Kidney tubule cell (primary cell): ENCODE data around the gene CRYBG1.
A peak's percentile ranks its signal among the peaks of the same experiment; 100 is the strongest.

Source experiments
- DNase-seq: peaks from one replicate; pipeline ENCODE4 v3.0.0-alpha.2; 2018; ENCODE audit warnings: low spot score

The CRYBG1 gene, protein sequence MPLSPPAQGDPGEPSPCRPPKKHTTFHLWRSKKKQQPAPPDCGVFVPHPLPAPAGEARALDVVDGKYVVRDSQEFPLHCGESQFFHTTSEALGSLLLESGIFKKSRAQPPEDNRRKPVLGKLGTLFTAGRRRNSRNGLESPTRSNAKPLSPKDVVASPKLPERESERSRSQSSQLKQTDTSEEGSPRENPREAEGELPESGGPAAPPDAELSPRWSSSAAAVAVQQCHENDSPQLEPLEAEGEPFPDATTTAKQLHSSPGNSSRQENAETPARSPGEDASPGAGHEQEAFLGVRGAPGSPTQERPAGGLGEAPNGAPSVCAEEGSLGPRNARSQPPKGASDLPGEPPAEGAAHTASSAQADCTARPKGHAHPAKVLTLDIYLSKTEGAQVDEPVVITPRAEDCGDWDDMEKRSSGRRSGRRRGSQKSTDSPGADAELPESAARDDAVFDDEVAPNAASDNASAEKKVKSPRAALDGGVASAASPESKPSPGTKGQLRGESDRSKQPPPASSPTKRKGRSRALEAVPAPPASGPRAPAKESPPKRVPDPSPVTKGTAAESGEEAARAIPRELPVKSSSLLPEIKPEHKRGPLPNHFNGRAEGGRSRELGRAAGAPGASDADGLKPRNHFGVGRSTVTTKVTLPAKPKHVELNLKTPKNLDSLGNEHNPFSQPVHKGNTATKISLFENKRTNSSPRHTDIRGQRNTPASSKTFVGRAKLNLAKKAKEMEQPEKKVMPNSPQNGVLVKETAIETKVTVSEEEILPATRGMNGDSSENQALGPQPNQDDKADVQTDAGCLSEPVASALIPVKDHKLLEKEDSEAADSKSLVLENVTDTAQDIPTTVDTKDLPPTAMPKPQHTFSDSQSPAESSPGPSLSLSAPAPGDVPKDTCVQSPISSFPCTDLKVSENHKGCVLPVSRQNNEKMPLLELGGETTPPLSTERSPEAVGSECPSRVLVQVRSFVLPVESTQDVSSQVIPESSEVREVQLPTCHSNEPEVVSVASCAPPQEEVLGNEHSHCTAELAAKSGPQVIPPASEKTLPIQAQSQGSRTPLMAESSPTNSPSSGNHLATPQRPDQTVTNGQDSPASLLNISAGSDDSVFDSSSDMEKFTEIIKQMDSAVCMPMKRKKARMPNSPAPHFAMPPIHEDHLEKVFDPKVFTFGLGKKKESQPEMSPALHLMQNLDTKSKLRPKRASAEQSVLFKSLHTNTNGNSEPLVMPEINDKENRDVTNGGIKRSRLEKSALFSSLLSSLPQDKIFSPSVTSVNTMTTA (N-terminal part only)

DNA sequence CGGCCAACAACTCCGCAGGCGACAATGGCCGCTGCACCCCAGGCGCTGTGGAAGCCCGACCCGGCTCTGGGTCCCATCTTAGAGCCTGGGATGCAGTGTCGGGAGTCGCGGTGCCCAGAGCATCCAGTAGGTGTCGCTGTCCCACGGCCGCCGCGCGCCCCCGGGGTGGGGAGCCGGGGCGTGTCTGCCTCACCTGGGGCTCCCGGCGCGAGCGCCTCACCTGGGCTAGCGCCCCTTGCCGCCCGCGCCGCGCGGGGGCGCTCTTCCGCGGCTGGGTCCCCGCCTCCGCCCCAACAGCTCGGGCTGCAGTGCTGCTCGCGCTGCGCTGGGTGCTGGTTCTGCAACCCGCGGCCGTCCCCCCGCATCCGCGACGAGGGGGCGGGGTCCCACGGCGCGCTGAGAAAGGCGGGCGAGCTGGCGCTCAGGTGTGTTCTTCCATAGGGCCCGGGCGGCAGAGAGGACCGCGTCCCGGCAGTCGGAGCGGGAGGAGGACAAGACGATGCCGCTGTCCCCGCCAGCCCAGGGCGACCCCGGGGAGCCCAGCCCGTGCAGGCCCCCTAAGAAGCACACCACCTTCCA lies at the start of gene CRYBG1:
CRYBG1 (plus strand) TSS at position 308 of the 579 bp plus-strand sequence; CDS start at position 500, 192 bp downstream.
- DNase-seq, result peak; percentile 83

DNA sequence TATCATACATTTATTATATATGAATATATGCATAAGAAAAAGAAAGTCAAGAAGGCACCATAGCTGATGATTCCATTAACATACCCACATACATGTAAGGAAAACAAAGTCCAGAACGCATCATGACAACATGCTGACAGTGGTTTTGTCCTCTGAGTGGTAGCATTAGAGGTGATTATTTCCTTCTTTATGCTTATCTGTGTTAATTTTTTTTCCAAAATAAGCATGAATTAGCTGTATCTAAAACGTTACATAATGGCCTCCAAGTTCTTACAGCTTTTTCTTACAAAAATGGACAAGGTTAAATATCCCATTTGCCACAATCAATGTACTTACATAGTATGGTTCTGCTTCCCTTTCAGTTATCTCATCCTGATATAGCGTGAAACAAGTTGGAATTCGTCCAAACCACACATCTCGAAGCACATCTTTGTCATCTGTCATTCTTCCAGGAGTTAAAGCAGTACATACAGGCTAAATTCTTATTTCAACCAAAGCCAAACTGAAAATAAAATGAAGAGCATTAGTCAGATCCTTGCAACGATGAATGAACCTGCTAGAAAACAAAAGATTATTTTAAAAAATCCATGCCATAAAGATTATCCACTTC lies 44.6 kb upstream of the CRYBG1 start:
- DNase-seq, result peak; percentile 67

DNA sequence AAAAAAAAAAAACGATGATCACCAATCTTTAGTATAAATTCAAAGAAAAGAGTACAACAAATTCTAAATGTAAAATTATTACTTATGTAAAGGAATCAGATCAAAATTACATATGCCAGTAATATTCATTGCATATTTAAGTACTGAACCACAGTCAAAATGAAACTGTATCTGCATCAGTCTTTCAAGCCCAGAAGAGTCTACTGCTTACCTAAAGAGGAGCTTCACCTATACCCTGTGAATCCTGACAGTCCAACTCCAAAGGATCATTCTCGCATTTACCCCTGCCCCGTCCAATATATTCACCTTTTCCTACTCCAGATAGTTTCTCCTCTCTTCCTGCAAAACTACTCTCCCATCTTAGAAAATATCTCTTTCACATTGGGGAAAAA lies 44.1 kb upstream of the CRYBG1 start:
- no peak for DNase-seq

DNA sequence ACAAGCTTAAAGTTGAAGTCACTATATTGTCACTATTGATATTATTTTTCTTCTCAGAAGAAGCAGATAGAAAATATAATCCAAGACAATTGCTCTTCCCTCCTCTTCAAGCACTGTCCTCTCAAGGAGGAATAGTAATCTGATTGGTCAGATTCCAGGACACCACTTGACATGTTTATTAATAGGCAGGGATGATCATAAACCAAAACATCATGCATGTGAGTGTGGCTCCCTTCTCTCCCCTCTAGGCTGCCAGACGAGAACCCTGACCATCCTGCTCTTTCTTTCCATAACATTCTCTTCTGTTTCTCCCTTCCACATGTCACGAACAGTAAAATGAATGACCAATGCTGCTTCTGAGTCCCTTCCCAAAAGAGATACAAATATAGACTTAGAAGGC lies 42.5 kb upstream of the CRYBG1 start:
- DNase-seq, result no peak

DNA sequence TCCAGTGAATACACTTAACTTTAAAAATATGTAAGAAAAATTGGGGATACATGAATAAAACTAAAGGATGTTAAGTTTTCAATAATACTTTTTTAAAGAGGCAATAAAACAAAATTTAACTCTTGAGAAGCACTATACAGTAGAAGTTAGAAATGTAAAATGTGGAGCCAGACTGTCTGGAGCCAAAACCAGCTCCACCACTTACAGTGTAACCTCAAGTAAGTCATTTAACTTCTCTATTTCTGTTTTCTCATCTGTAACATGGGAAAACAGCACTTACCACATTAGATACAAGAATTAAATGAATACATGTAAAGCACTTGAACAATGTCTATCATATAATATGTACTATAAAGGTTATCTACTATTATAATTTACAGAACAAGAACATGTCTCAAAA lies 41.7 kb upstream of the CRYBG1 start:
- DNase-seq, result no peak

DNA sequence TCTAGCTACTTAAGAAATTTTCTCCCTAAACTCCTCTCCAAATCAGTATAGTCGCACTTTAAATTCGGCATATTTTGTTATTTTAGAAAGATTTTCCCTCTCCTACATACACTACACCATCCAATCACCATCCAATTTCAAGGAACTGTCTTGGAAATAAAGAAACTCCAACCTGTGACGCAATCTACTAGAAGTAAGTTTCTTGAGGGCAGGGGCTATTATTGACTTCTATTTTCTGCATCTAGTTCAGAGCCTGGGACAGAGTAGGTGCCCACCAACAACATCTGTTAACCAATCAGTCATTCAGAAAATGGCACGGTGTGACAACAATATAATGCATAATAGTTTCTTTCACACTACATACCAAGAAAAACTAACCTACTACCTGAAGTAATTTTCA lies 38.6 kb upstream of the CRYBG1 start:
- DNase-seq, result no peak

DNA sequence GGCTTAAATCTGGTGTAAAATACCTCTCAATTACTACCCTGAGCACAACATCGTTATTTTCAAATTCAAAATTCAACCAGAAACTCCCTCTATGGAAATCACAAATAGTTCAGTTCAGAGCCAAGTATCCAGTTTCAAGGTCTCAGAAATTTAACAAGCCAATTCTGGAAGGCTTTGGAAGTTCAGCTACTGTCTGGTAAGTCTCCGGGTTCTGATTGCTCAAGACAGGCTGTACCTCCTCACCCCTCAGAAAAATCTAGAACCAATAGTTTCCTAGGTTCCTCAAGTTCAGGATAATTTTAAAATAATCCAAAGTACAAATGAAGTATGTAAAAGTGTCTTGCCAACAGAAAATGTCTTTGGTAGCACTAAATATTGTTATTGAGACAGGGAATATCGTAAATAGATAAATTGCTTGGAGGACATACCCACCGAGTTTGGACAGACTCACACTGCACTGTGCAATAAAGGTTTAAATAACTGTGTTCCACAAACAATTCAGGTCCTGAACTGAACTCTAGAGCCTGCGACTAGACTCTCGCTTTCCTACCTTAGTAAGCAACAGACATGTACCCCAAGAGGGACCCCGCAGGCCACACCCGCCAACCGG lies 35.7 kb upstream of the CRYBG1 start:
- DNase-seq, result no peak

DNA sequence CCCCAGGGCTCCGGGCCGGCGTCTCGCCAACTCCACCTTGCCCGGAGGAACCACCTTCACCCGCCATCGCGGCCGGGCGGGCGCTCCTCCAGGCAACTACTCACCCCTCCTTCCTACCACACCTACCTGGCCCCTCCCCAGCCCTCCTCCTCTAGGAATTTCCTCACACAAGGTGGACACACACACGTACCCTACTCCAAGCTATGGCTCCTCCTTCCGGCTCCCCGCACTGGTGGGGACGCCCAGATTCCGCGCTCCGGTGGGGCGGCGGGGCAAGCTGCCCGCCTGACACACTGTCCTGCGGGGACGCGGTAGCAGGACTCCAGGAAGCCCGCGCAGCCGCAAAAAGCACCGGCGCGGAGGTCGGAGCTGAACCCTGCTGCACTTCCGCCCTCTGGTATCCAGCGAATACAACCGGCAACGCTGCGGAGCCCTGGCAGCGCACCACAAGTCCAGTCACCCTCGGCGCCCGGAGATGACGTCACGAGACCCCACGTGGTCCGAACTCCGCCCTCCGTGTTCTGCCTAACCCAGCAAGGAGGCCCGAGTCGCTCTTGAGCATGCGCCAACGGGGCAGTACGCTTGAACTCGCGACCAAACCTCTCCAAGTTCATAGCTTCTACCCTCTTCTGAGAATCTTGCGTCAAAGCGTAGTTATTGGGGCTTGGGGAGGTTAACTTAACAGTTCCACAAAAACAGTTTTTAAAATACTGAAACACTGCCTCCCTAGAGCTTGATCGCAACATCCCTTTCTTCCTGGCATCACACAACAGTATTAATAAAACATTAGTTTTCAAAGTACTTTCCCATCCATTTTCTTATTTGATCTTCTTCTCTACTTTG lies 35.0 kb upstream of the CRYBG1 start, which contains the start of gene ATG5:
ATG5 (minus strand) TSS at position 425 of the 843 bp plus-strand sequence. CDS start 9,552 bp downstream, outside the sequence.
- DNase-seq, result peak; percentile 100

DNA sequence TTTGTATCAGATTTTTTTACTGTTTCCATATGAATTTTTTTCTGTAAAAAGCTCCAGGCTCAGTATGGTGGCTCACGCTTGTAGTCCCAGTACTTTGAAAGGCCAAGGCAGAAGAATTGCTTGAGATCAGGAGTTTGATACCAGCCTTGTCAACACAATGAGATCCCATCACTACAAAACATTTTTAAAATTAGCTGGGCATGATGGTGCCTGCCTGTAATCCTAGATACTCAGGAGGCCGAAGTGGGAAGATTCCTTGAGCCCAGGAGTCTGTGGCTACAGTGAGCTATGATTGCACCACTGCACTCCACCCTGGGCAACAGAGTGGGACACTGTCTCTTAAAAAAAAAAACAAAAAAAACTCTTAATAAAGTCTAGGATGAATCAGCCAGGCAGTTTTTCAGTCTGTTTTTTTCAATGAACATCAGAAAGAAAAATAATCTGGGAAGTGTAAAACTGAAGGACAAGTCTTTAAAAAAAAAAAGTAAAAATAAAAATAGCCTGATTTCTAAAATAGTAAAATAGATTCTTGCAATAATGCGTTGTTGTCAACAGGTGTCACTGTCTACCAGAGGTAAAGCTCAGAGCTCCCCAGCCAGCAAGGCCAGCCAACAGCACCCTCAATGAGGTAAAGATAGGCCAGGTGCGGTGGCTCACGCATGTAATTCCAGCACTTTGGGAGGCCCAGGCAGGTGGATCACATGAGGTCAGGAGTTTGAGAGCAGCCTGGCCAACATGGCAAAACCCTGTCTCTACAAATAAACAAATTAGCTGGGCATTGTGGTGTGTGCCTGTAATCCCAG lies 25.7 kb upstream of the CRYBG1 start:
- peak; percentile 70 for DNase-seq

DNA sequence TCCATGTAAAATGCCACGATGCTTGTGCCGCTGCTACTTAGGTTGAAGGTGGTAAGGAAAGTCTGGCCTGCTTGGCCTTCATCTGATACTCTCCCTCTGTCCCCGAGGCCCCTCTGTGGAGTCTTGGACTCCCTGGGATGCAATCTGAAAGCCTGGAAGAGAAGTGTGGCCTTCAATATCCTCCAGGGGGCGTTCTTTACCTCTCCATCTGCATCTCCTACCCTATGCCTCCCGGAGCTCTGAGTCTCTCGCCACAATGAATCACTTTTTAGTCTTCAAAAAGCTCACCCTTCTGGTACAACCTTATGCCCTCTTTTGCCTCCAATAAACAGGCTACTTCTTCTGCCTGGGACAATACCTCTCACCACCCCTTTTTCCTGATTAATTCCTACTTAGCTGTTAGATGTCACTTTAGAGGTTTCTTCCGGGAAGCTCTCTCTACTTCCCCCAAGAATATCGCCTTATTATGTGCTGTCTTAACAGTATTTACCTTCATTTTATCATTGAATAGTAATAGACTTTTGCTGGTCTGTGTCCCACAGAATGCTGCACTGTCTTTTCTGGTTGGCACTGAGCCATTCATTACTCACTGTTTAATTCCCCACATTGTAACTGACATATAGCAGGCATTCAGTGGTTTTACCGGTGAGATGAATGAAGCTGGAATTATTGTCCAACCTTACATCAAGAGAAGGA lies 21.0 kb upstream of the CRYBG1 start:
- DNase-seq, result peak; percentile 89

DNA sequence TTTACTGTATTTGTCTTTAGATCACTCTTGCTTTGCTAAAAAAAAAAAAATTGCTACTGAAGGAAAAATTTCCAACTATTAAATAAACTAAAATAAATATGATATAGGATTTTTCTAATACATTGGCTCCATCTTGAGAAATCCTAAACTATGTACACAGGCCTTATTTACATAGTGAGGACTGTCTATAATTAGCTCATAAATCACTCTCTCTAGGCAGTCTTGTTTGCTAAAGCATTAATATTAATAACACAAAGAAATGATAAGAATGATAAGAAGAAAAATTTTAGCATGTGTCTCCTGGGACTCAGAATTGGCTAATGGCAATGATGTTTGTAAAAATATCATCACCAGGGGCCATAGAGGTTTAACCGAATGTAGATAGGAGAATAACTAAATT lies 13.3 kb upstream of the CRYBG1 start:
- DNase-seq, result no peak

DNA sequence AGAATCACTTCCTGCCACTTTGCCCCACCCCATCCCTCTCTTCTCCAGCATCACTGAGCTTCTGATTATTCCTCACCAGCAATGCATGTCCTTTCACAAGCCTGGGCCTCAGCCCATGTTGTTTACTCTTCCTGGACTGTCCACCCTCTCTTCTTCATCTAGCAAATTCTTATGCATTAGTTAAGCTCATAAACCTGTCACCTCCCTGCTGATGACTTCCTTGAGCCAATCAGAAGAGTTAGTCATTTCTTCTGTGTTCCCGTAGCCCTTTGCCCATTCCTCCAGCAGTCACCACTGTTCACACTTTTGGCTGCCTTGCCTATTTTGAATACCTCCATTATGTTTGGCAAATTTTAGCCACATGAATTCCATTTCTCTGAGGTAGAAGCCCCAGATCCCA lies 4.1 kb upstream of the CRYBG1 start:
- DNase-seq, result no peak

DNA sequence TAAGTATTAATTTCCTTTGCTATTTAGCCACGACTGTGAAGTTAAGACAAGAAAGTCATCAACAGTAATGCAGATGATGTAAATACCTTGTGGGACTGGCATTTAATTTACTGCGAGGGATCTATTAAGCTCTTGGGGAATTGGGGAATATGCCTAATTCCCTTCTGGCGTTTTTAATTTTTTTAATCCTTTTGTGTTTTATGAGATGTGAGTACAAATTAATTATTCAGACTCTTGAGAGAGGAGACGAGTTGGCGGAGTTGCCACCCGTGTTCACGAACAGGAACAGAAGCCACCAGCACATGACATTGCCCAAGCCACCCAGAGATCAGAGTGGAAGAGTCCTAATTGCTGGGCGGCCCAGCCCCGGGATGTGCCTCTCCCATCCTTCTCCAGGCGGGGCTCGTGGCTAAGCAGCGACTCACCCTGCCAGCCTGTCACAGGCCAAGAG lies 533 bp upstream of the CRYBG1 start:
- DNase-seq, result no peak

DNA sequence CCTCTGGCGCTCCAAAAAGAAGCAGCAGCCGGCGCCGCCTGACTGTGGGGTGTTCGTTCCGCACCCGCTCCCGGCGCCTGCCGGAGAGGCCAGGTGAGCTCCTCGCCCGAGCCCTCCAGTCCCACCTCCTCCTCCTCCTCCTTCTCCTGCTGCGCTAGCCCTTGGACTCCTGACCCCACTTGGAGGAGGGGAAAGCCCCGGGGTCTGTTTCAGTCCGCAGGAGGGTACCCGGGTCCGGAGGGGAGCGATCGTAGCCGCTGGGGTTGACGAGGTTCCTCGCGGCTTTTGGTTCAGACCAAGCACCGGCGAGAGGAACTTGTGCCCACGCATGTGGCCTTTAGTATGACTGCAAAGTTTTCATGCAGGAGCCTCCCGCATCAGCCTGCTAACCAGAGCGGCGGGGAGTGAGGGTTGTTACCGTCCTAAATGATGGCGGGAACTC lies 493 bp downstream of the CRYBG1 start:
- DNase-seq, result peak; percentile 30

DNA sequence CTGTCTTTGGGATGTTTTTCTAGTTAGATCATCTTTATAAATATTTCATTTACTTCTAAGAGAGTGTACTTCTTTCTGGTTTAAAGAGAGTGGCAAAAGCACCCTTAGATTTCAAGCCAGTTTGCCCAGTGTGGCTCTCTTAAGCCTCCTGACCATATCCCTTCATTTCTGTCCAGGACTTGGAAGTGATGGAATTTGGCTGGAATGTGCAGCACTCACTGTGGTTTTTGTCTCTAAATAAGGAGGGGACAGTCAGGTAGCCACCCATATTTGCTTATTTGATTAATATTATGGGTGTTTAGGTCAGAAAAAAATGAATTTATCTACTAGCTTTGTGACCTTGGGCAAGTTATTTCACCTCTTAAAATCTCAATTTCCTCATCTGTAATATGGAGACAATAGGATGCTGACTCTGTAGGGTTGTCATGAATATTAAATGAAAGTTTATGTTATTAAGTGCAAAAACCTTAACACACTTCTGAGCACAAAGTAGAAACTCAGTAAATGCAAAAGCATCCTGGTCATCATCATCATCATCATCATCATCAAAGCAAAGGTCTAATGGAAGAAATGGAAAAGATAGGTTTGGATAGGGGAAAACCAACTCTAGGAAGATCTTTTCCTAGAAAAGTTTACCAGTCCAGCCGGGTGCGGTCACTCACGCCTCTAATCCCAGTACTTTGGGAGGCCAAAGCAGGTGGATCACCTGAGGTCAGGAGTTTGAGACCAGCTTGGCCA lies 3.1 kb downstream of the CRYBG1 start:
- peak; percentile 56 for DNase-seq

DNA sequence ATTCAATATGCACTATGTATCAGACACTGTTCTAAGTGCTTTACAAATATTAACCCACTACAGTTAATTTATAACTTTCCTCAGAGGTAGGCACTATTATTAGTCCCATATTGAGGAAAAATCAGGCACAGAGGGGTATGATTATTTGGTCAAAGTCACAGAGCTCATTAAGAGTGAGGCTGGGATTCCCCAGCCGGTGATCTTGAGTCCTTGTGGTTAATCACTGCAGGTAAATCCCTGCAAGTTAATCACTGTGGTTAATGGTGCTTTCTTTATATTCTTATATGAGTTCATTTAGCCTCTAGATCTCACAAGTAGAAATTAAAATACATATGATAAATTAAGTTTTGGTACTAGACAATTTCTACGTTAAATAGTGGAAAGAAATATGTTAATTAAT lies 9.2 kb downstream of the CRYBG1 start:
- DNase-seq, result peak; percentile 60

DNA sequence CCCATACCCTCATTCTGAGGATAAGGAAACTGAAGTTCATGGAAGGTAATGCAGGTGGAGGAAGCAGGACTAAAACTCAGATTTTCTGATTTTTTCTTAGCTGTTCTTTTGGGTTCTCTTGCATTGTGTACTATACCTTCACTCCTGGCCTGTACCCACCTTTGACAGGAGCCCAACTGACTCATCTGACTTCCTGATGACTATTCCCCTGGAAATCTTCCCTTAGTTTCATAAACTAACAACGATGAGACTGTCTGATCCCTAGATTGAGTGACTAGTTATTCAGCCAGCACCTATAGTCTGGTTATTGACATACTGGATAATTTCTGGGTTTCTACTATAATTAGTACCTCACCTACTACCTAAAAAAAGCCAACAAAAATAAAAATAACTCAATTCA lies 10.1 kb downstream of the CRYBG1 start:
- peak; percentile 83 for DNase-seq
